Neural cell (in vitro differentiated cells): ENCODE data around the gene SPAAR.

Experiments used
- CTCF ChIP-seq: fragments of 450-650 bp; IDR thresholded peaks from 2 replicates; pipeline ENCODE4 v1.5.1; 2014; ENCODE audit warnings: antibody characterized with exemption, mild to moderate bottlenecking, moderate library complexity; ENCODE audit not compliant: poor library complexity, severe bottlenecking
- EZH2 ChIP-seq: fragments of 200-600, 300-800 bp; shearing (Covaris generic), sonication (generic); IDR thresholded peaks from 2 replicates; pipeline ENCODE4 v1.6.1; 2014; ENCODE audit warnings: antibody characterized with exemption, low read length, borderline replicate concordance, mild to moderate bottlenecking; ENCODE audit not compliant: insufficient read depth, poor library complexity, severe bottlenecking
- MXI1 ChIP-seq: fragments of 450-650 bp; conservative IDR thresholded peaks from 2 replicates; pipeline ENCODE4 v1.6.1; 2014; ENCODE audit warnings: antibody characterized with exemption, mild to moderate bottlenecking; ENCODE audit not compliant: poor library complexity, severe bottlenecking
- POLR2AphosphoS5 ChIP-seq: IDR thresholded peaks from 2 replicates; pipeline ENCODE4 v1.6.1; 2012
- RAD21 ChIP-seq: fragments of 450-650 bp; conservative IDR thresholded peaks from 2 replicates; pipeline ENCODE4 v1.6.1; 2014; ENCODE audit warnings: antibody characterized with exemption, mild to moderate bottlenecking, moderate library complexity
- REST ChIP-seq: IDR thresholded peaks from 2 replicates; pipeline ENCODE4 v1.6.1; 2012; ENCODE audit warnings: borderline replicate concordance
- SMC3 ChIP-seq: fragments of 450-650 bp; conservative IDR thresholded peaks from 2 replicates; pipeline ENCODE4 v1.6.1; 2014; ENCODE audit warnings: antibody characterized with exemption, mild to moderate bottlenecking, moderate library complexity; ENCODE audit not compliant: poor library complexity
- TAF1 ChIP-seq: IDR thresholded peaks from 2 replicates; pipeline ENCODE4 v1.6.1; 2012; ENCODE audit warnings: low read depth

GRCh38 chr9:35939679-35940250 lies 30.5 kb downstream of the SPAAR start:
- no peak for TF ChIP-seq CTCF
- TF ChIP-seq EZH2, result no peak
- TF ChIP-seq SMC3, result no peak
- TF ChIP-seq TAF1, result no peak
- no peak for TF ChIP-seq POLR2AphosphoS5
- no peak for TF ChIP-seq RAD21
- TF ChIP-seq REST, result no peak
- no peak for TF ChIP-seq MXI1
